GM12875 (cell line): ENCODE data around the gene LIN37.
"Not testable (repeated sequence)": the region's sequence is repeated elsewhere in the genome, so short reads cannot be mapped to it uniquely, and the experiment has no call there.

Source experiments
- H3K4me3 ChIP-seq: one replicate; pipeline ENCODE4 v1.5.1; 2011; ENCODE audit warnings: low read depth, low read length, control low read depth
- TF ChIP-seq, protein P1 (sequence below): IDR thresholded peaks from 2 replicates; pipeline ENCODE4 v1.5.1; 2011; ENCODE audit warnings: low read depth, mild to moderate bottlenecking, control low read depth, inconsistent platforms, low read length, moderate library complexity, borderline replicate concordance; ENCODE audit not compliant: insufficient read depth

Gene LIN37

DNA sequence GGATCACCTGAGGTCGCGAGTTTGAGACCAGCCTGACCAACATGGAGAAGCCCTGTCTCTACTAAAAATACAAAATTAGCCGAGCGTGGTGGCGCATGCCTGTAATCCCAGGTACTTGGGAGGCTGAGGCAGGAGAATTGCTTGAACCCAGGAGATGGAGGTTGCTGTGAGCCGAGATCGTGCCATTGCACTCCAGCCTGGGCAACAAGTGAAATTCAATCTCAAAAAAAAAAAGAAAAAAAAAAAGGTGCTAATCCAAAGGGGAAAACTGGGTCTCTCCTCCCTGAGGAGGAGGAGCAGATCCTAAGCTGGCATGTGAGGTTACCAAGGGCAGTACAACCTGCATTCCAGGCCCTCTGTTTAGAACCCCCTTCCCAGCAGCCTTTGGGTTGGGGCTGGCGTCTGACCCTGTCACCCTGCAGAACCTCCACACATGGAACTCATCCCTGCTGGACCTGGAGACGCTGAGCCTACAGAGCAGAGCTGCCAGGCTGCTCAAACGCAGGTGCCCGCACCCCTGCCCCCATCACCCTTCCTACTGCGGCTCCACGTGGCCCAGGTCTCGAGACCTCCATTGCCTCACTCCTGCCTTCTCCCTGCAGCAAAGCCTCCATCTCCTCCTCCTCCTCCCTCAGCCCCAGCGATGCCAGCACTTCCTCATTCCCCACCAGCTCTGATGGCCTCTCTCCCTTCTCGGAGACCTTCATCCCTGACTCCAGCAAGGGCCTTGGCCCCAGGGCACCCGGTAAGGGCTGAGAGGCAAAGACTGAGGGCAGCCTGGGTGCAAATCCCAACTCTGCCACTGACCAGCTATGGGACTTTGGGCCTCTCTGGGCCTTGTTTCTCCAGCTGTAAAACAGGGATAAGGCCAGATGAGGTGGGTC, 16.3 kb downstream of the LIN37 start:
- TF ChIP-seq, protein P1, sequence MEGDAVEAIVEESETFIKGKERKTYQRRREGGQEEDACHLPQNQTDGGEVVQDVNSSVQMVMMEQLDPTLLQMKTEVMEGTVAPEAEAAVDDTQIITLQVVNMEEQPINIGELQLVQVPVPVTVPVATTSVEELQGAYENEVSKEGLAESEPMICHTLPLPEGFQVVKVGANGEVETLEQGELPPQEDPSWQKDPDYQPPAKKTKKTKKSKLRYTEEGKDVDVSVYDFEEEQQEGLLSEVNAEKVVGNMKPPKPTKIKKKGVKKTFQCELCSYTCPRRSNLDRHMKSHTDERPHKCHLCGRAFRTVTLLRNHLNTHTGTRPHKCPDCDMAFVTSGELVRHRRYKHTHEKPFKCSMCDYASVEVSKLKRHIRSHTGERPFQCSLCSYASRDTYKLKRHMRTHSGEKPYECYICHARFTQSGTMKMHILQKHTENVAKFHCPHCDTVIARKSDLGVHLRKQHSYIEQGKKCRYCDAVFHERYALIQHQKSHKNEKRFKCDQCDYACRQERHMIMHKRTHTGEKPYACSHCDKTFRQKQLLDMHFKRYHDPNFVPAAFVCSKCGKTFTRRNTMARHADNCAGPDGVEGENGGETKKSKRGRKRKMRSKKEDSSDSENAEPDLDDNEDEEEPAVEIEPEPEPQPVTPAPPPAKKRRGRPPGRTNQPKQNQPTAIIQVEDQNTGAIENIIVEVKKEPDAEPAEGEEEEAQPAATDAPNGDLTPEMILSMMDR, result no peak
- no peak overlapping the region for H3K4me3 ChIP-seq

DNA sequence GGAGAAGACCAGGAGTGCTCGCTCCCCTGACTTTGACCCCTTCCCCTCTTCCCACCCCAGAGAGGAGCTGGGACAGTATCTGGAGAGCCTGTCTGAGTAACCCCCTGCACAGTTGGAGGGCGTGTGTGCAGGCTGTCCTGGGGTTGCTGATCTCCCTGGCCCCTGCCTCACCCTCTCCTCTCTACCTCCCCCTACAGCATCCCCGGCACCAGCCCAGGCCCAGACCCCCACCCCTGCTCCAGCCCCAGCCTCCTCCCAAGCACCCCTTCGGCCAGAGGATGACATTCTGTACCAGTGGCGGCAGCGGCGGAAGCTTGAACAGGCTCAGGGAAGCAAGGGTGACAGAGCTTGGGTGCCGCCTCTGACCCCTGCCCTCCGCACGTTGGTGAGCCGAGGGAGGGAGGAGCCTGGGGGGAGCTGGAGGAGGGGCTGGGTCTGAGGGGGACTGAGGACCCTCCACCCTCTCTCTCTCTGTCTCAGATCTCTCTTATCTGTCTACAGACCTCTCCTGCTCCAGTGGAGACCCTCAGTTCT, 18.3 kb downstream of the LIN37 start:
- no peak overlapping the region for H3K4me3 ChIP-seq
- TF ChIP-seq, protein P1, result no peak

DNA sequence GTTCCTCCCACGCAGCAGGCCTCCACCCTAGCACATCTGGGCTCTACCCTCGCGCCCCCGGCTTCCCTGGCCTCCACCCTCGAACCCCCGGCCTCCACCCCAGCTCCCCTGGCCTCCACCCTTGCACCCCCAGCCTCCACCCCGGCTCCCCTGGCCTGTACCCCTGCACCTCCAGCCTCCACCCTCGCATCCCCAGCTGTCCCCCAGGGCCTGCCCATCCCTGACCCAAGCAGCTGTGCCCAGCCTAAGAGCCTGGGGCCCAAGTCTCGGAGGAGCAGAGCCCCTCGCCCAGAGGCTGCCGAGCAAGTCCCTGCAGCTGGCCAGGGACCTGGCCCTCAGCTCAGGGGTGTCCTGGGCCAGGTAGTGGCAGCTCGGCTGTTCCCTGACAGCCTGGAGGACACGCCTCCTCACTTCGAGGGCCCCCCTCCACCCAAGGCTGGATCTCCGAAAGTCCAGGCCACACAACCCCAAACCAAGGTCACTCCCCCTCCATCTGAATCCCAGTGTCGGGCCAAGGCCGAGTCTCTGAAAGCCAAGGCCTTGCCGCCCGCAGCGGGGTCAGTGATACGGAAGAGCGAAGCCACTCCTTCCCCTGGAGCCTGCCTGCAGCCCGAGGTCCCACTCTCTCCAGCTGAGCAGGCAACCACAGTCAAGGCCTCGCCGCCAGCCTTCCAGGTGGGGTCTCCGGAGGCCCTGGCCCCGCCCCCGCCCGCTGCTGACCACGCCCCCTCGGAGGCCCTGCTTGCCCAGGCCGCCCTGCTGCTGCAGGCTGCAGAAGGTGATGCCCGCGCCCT, 19.1 kb downstream of the LIN37 start:
- no peak overlapping the region for H3K4me3 ChIP-seq
- TF ChIP-seq, protein P1, result no peak

DNA sequence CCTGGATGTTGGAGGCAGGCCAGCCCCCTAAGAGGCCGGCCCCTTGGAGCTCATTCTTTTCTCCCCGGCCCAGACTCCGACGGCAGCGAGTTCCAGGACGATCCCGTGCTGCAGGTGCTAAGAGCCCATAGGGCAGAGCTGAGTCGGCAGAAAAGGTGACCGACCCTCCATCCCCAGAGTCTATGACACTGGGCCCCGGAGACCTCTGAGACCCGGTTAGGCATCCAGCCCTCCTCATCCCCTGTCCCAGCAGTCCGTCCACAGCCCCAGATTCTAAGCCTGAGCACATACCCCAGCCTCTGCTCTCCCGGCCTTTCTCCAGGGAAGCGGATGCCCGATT, 19.7 kb downstream of the LIN37 start:
- H3K4me3 ChIP-seq, result no peak overlapping the region
- TF ChIP-seq, protein P1, result no peak

DNA sequence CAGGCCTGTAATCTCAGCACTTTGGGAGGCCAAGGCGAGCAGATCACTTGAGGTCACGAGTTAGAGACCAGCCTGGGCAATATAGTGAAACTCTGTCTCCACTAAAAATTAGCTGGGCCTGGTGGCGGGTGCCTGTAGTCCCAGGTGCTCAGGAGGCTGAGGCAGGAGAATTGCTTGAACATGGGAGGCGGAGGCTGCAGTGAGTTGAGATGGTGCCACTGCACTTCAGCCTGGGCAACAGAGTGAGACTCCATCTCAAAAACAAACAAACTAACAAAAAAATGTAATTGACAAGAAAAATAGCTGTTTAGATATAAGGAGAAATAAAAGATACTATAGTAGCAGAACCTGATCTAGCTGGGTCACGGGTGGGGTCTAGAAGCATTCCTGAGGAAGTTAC, 24.0 kb downstream of the LIN37 start:
- H3K4me3 ChIP-seq, result not testable (repeated sequence)

DNA sequence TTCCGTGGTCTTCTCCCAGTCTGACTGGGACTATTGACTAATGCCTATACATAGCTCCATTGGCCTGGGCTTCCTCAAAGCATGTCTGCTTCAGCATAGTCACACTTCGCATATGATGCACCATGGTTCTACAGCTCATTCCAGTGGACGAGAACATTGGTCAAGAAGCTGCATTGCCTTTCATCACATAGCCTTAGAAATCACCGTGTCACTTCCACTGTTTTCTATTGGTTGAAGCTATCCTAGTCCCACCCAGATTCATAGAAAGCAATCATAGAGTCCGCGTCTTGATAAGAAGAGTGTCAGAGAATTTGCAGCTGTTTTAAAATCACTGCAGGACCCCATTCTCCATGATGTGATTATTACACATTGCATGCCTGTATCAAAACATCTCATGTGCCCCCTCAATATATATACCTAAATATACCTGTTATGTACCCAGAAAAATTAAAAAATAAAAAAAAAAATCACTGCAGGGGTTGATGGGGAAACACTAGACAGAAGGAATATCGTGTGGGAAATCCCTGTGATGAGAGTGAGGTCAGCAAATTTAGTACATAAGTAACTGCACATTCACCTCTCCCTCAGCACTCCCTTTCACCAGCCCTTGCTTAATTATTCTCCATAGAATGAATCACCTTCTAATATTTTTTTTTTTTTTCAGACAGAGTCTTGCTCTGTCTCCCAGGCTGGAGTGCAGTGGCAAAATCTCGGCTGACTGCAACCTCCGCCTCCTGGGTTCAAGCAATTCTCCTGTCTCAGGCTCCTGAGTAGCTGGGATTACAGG, 24.8 kb downstream of the LIN37 start:
- TF ChIP-seq, protein P1, result no peak
- H3K4me3 ChIP-seq, result no peak overlapping the region
